Stimulated activated CD4-positive, alpha-beta T cell treated with anti-CD3 and anti-CD28 coated beads, Interleukin-1b, Interleukin-23, amount 100 ng/mL, for 4 hours (primary cell): ENCODE results near the gene TJP3.

ENCODE experiments used
- DNase-seq, 2 donors: peaks; one replicate each; pipeline ENCODE4 v3.0.0-alpha.2; 2020; ENCODE audit warnings: low read depth in 2 of 2

TJP3 gene

DNA sequence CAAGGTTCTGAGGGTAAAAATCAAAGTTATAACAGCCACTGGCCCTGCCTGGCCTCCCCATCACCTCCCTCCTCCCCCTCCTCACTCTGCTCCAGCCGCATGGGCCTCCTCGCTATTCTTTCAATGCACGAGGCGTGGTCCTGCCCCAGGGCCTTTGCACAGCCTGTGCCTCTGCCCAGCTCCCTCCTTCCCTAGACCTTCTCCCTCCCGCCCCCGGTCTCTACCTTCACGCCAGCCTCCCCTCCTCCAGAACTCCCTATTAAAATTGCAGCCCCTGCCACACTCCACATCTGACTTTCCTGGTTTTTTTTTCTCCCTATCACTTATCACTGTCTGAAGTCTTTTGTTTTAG, 60.5 kb downstream of the TJP3 start:
- DNase-seq: no peak

DNA sequence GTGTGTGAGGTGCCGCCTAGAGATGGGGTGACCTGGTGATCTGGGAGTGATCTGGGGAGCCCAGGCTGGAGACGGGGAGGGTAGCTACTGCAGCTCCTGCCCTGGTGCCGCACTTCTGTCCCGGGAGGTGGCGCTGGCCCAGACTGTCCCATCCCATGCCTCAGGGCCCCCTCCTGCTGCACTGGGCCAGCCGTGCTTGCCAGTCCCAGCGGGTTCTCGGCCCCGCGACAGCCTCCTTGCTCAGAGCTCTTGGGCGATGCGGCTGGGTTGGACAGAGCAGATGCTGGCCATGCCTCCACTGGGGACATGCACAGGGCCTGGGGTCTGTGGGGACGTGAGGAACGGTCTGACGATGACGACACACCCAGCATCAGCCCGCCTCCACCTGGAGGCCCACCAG, 61.3 kb downstream of the TJP3 start:
- no peak for DNase-seq

DNA sequence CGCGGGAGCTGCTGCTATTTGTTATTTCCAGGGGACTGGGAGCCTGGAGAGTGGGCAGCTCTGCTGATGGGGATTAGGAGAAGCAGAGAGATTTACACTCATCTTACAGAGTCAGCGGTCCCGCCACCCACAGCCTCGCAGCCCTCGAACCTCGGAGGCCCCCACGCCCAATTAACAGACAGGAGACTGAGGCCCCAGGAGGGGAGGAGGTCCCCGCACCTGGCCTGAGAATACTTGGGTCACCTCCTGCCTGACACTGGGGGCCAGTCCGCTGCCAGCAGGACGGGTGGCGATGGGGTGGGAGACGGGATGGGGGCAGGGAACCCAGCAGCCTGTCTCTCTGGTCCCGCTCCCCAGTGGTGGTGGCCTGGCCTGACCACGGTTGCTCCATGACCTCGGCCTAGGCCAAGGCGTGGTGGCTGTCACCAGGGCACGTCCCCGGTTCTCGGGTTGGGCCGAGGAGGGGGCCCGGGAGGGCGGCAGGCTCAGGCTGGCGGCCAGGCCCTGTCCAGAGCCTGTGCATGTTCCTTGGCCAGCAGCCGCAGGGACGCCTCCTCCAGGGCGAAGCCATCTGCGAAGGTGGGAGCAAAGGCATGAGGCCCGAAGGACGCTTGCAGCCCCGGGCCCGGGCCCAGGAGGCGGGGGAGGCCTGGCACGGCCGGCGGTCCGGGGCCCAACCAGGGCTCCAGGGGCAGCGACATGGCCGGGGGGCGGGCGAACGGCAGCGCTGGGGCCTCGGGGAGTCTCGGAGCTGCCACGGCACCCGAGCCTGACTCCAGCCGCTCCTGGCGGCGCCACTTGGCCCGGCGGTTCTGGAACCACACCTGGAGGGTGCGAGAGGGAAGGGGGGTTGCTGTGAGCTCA, 62.2 kb downstream of the TJP3 start:
- no peak for DNase-seq

DNA sequence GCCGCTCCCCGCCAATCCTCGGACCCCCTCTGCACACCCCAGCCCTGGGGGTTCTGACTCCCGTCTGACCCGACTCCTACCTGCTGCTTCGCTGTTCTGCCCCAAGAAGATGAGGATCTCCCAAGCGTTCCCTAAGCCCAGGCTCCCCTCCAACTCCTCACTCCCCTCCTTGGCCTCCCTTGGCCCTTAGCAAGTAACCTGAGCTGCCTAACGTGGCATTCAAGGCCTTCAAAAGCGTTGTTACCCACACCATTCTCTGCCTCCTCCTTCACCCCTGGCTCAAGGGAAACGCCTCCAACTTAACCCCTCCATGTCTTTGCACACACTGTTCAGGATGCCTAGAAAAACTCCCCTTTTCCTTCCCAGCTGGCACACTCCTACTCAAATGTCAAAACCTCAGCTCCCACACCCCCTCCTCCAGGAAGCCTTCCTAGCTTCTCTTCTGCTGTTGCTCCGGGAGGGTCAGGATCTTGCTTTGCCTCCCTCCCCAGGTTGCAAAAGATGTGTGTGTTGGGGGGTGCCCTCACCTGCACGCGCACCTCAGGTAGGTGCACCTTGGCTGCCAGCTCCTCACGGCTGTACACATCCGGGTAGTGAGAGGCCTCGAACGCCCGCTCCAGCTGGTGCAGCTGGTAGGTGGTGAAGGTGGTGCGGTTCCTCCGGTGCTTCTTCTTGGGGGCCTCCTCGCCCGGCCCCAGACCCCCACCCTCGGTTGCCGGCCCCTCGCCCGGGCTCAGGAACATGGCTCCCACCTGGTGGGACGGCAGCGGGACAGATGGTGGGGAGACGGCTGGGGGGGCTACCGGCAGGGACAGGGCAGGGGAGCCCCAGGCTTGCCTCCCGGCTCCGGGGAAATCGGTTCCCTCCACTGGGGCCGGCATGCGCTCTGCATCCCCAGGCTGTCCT, 63.1 kb downstream of the TJP3 start:
- no peak for DNase-seq

DNA sequence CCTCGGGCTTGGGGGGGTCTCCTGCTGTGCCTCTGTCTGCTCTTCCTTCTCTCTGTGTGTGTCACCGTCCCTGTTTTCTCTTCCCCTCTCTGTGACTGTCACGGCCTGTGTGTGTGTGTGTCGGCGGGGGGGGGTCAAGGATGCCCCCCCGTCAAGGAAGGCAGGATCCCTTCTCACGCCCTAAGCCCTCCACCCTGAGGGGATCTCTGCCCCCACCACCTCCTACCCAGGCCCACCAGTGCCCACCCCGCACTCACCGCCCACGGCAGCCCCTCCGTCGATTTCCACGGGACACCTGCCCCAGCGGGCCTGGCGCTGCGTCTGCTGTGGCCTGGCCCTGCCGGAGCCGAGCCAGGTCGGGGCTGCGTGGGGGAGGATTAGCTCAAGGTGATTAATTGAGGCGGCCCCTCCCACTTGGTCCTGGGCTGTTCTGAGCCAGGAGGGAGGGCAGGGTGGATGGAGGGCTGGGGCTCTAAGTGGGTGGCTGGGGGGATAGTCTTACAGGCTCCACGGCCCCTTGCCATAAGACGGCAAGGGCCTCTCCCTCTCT, 63.8 kb downstream of the TJP3 start, which contains the start of gene RAX2:
RAX2 (minus strand) TSS at position 323 of the 550 bp plus-strand sequence. CDS start 486 bp downstream, outside the sequence.
- no peak for DNase-seq

DNA sequence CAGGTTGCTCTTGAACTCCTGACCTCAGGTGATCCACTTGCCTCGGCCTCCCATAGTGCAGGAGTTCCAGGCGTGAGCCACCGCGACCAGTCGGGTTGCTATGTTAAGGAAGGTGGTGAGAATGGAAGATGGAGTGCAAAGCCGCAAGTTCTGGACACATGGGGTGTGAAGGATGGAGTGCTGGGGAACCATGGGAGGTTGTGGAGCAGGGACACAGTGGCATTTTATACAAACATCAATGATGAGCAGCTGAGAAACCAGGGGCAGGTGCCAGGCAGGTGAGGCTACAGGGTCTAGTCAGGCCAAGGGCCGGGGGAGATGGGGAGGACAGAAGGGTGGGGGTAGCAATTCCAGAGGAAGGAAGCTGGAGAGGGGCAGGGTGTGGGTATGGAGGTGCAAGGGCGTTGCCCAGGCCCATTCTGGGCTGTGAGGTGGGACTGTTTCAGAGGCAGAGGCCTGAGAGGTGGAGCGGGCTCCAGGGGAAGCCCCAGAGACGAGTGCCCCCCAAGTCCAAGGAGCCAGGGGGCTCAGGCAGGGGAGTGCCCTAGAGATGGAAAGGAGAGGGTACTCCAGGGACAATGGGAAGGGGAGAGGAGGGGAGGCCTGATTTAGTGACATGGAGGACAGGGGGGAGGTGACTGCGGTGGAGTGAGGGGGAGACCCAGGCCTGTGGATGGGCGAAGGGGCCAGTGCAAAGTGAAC, 65.8 kb downstream of the TJP3 start:
- DNase-seq: no peak

DNA sequence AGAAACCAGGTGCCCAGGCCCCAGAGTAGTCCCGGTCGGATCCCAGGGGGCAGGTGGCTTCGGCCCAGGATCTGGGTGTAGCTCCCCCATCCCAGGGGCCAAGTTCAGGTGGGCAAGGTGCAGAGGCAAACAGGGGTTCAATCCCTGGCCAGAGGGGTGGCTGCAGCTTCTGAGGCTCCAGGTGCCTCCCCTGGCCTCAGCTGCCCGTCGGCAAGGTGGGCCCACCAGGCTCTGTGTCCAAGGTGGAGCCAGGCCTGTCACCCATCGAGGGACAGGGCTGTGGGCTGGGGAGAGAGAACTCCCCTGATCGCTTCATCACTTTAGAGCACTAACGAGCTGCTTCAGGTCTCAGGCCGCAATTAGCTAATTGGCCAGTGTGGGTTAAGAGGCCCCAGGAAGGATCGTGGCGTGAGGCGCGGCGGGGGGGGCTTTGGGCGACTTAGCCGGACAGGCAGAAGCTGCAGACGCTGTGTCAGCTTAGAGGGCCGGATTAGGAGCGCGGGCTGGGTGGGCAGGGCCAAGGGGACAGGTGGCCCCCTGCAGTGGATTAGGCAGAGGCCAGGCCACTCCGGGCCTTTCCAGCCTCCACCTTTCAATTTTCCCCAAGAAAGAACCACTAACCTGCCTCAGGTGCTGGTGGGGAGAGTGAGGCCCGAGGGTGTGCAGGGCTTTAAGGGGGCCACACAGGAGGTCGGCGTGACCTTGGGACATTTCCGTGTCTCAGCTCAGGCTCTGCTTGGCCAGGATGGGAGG, 66.6 kb downstream of the TJP3 start:
- no peak for DNase-seq

DNA sequence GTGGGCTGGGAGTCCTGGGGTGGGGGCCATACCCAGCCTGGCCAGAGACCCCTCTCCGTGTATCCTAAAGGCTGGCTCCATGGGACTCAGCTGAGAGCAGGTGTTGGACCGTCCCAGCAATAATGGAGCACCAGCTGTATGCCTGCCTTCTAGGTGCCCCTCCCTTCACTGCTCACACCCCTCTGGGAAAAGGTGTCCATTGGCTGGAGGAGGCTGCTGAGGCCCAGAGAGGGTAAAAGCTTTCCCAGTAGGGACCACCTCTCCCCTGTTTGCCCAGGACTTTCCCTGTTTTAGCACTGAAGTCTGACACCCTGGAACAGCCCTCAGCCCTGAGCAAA, 67.2 kb downstream of the TJP3 start:
- DNase-seq: no peak

DNA sequence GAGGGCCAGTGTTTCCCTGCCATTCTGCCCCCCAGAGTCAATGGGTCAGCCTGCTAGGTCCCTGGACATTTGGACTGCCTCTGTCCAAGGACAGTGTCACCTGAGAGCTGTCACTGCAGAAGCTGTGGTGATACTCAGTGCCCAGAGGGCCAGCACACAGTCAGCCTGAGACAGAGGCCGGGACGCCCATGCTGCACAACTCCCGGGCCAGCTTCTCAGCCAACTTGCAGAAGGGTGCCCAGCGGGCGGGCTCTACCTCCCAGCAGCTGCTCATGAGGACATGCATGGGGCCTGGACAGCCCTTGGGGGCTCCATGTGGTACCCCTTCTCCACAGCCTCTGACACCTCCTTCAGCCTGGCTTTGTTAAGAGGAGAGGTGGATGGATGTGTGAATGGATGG, 67.6 kb downstream of the TJP3 start:
- no peak for DNase-seq

DNA sequence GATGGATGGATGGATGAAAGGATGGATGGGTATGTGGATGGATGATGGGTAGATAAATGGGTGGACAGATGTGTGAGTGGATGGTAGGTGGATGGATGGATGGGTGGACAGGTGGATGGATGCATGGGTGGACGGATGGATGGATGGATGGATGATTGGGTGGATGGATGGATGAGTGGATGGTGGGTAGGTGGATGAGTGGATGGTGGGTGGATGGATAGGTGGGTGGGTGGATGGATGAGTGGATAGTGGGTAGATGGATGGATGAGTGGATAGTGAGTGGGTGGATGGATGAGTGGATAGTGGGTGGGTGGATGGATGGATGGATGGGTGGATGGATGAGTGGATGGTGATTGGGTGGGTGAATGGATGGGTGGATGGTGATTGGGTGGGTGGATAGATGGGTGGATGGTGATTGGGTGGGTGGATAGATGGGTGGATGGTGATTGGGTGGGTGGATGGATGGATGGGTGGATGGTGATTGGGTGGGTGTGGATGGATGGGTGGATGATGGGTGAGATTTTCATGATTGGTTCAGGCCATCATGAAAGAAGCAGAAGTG, 68.4 kb downstream of the TJP3 start:
- no peak for DNase-seq

DNA sequence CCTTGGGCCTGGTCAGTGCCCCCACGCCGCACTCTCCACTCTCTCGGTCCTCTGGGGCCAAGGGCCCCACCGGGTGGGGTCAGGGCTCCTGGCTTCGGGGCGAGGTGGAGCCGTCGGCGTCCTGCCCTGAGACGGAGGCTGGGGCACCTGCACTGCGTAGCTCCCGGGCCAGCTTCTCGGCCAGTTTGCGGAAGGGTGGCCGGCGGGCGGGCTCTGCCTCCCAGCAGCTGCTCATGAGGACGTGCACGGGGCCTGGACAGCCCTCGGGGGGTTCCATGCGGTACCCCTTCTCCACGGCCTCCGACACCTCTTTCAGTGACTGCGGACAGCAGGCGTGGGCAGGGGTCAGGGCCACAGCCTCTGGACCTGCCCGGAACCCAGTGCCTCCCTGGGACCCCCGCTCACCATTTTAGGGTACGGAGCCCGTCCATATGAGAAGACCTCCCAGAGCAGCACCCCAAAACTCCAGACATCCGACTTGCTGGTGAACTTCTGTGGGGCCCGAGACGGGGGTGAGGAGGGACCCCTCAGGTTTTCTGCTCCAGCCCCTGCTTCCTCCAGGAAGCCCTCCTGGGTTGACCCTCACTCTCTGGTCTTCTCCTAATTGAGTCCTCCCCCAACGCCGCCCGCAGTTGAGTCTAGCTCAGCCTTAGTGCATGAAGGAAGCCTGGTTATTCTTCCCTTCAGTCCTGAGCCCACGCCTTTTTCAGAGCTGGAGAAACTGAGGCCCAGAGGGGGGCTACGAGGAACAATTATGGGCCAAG, 70.1 kb downstream of the TJP3 start:
- DNase-seq: no peak

DNA sequence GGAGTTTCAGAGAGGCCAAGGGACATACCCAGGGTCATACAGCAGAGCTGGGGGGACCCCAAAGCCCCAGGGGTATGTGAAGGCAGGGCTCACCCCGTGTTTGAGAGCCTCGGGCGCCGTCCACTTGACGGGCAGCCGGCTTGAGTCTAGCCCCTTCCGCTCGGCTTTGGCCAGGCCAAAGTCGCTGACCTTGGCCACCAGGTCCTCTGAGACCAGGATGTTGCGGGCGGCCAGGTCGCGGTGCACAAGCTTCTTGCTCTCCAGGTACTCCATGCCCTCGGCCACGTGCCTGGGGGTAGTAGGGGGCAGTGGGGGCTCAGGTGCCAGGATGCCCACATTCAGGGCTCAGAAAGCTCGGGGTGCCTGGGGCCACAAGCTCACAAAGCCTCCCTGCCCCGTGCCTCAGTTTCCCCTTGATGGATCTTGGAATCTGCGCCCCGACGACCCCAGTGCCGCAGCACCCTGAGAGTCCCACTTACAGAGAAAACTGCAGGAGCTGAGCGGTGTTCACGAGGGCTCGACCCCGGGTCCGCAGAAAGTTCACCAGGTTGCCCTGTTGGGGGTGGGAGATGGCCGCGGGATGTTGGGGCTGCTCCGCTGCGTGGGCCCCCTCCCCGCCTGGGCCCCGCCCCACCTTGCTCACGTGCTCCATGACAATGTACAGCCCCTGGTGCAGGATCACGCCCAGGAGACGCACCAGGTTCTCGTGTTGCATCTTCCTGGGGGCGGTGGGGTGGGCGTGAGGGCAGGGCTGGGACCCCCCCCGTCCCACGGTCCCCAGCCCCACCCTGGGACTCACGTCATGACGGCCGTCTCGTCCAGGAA, 70.9 kb downstream of the TJP3 start:
- no peak for DNase-seq

DNA sequence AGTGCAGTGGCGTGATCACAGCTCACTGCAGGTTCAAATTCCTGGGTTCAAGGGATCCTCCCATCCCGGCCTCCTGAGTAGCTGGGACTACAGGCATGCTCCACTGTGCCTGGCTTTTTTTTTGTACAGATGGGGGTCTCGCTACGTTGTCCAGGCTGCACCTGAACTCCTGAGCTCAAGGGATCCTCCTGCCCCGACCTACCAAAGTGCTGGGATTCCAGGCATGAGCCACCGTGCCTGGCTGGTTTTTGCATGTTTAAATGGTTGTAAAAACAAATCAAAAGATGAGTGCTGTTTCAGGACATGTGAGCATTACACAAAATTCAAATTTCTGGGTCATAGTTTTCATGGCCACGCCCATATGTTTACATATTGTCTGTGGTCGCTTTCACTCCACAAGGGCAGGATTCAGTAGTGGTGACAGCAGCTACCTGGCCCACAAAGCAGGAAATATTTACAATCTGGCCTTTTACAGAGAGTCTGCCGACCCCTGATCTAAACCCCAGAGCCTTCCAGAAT, 72.7 kb downstream of the TJP3 start:
- no peak for DNase-seq

DNA sequence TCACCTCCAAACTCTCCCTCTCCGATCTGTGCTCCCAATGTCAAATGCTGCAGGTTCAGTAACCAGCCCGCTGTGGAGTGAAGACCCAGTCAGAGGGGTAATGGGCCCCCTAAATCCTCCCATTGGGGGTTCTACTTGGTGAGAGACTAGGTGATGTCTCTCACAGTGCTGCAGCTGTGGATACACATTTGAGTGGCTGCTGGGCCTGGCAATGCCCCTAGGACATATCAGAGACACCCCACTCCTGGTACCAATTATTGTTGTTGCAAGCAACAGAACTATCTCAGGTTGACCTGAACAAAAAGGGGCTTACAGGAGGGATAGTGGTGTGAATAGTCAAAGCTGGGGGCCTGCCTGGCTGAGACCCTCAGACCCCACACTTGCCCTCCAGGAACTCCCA, 73.4 kb downstream of the TJP3 start:
- DNase-seq: no peak

DNA sequence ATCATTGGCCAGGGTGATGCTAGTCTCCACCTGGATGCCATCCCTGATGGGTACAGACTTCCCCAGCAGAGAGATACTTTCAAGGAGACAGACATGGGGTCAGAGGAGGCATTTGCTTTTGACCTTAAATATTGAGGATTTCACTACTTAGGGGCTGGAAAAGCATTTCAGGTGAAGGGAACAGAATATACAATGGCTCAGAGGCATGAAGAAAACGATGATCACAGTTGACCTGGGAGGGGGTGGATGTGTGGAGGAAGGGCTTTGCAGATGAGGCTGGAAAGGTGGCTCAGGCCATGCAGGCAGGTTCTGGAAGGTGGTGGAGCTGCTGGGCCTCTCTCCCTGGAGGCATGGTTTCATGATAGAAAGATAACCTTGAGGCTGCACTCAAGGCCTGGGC, 74.1 kb downstream of the TJP3 start:
- DNase-seq: no peak

DNA sequence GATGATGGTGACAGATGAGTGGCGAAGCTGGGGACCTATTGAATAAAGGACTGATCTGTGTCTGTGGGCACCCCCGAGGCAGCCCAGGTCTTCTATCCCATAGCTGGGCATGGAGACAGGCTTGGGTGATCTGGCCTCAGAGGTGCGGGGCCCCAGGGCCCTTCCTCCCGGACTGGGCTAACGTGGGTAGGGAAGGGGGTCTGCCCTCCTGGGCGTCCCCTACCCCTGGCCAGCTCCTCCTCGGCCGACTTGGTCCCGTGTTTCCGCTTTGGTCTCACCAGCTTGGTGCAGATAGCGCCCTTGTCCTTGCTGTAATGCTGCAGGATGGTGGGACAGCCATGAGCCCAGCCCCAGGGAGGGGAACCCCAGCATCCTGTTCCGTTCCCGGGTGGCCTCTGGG, 74.7 kb downstream of the TJP3 start:
- DNase-seq: no peak

DNA sequence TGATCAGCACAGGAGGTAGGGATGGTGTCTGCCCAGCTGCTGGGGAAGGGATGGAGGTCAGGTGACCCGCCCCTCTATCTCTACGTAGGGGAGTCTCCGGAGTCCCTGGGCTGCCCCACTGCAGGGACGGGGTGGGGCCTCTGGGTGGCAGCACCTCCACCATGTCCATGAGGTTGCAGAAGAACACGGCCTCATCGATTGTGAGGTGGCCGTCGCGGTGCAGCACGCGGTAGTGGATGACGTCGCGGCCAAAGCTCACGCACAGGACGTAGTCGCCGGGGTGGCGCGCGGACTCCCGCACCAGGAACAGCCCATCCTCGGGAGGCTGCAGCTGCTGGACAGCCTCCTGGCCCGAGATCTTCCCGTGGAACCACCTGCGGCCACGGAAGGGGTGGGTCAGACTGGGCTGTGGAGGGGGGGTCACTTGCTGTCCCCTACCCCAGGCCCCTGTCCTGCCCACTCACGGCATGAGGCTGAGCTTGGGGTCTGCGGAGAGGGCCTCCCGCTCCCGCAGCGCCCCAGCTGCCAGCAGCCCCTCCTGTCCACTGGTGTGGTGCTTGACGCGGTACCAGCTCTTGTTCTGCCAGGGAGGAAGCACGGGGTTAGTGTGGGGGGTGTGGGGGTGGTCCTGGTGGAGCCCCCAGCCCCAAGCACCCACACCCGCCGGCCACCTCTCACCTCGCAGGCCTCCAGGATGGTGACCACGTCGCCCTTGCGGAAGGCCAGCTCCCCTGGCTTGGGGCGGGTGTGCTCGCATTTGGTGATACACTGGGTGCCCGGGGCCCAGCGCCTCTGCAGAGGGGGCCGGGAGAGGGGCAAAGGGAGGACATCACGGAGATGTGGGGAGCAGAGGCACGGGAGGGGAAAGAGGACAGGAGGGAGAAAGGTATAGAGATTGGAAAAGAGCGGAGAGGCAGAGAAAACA, 75.7 kb downstream of the TJP3 start:
- peak in 1 of 2 donors; percentile 39 for DNase-seq
